HPDE6-E6E7 (cell line): ENCODE measurements around the gene CHCHD3.

Experiments
- DNase-seq: peaks from one replicate; pipeline ENCODE4 v3.0.0; 2011; ENCODE audit warnings: missing footprints; ENCODE audit errors: extremely low spot score

The CHCHD3 gene

GRCh38 chr7:132776048-132776620, 305.8 kb downstream of the CHCHD3 start:
- DNase-seq = no peak

GRCh38 chr7:132773527-132773956, 308.3 kb downstream of the CHCHD3 start:
- no peak for DNase-seq

DNA sequence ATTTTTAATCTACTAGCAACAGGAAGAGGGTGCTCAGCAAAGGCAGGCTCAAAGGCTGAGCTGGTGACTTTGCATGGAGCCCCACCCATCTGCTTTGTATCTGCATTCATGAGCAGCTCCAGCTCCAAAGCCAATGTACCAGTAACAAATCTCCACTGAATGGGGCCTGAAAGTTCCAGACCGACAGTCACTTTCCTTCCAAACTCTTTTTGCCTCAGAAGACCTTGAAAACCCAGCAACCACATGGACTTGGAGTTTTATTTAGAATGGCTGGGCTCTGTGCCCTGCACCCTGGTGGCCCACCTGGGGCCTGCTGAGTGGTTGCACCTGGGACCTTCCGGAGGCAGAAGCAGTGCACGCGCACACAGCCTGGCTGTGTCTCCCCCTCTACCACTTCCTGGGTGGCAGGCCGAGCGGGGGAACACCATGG, 310.6 kb downstream of the CHCHD3 start:
- no peak for DNase-seq

DNA sequence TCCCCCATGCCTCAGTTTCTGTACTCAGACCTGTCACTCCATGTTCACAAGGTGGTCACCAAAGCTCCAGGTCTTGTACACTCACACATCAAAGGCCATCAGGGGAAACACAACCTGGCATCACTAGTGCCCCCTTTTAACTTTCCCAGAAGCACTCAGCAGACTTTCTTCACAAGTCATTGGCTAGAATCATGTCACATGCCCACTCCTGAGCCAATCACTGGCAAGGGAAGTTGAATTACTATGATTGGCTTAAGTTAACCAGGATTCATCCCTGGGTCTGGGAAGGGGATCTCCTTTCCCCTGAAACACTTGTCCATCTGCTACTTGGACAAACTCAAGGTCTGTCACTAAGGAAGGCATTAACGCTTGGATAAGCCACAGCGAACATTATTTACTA, 311.8 kb downstream of the CHCHD3 start:
- no peak for DNase-seq

- DNase-seq = no peak
These were observed 312.6 kb downstream of the CHCHD3 start for GRCh38 chr7:132769280-132769679.

GRCh38 chr7:132768099-132768498, 313.8 kb downstream of the CHCHD3 start:
- no peak for DNase-seq

GRCh38 chr7:132767378-132767777, 314.5 kb downstream of the CHCHD3 start:
- no peak for DNase-seq

GRCh38 chr7:132766660-132767059, 315.2 kb downstream of the CHCHD3 start:
- no peak for DNase-seq

- no peak for DNase-seq
These were observed 316.0 kb downstream of the CHCHD3 start for GRCh38 chr7:132765861-132766260.

DNA sequence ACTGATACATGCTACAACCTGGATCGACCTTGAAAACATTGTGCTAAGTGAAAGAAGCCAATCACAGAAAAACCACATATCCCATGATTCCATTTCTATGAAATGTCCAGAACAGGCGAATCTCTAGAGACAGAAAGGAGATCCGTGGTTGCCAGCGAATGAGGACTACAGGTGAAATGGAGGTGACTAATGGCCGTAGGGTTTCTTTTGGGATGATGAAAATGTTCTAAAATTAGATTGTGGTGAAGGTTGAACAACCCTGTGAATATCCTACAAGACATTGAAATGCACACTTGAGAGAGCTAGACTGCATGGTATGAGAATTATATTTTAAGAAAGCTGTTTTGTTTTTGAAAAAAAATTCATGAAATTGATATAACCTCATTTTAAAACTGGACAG, 317.1 kb downstream of the CHCHD3 start:
- DNase-seq = no peak

DNA sequence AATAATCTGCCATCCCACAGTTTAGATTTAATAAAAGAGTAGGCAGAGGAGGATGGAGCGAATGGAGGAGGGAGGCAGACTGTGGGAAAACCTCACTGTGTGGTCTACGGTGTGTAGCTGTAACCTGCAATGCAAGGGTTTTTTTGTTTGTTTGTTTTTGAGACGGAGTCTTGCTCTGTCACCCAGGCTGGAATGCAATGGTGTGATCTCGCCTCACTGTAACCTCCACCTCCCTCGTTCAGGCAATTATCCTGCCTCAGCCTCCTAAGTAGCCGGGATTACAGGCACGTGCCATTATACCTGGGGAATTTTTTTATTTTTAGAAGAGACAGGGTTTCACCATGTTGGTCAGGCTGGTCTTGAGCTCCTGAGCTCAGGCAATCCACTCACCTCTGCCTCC, 321.0 kb downstream of the CHCHD3 start:
- no peak for DNase-seq

DNA sequence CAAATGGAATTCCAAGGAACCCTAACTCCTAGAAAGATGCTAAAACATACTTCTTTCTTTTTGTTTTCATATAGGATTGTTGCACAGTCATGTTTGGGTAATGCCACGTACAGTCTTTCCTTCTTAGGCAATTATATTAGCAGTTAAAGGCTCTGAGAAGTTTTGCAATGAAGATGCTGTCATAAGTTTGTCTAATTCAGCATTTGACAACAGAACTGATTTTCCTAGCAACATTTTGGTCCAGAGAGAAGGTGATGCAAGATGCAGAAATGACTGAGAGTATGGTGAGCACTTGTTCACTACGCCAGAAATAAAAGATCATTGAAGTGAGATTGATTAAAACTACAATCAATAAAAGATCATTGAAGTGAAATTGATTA, 321.7 kb downstream of the CHCHD3 start:
- DNase-seq = no peak

DNA sequence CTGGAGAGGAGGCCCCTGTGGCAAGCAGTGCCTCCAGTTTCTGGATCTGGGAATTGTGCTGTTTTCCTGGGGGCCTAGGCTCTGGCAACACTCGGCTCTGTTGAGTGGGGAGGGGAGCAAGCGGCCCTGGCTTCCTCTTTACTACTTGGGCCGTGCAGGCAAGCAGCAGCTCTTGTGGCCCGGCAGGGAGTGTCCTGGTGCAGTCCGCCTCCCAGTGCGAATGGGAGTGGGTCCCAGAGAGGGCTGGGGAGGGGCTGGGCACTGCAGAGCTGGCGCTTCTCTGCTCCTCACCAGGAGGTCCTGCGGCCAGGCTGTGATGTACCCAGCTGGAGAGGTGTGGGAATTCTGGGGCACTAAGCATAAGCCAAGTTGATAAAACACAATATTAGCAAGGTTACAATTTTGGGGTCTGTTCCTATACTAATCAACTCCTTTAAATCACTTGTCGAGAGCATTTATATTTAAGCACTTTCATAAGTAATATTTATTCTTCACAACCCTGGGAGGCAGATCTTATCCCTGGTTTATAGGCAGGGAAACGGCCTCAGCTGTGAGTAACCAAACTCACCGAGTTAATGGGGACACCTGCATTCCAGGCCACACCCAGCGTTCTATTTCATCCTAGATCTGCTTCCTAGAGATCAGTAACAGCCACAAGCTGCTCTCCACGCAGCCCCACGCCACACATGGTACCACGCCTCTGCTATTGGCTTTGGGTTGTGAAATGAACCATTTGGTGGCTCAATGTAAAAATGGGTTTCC, 322.2 kb downstream of the CHCHD3 start:
- DNase-seq = no peak

- no peak for DNase-seq
These were observed 322.9 kb downstream of the CHCHD3 start for GRCh38 chr7:132758986-132759385.

DNA sequence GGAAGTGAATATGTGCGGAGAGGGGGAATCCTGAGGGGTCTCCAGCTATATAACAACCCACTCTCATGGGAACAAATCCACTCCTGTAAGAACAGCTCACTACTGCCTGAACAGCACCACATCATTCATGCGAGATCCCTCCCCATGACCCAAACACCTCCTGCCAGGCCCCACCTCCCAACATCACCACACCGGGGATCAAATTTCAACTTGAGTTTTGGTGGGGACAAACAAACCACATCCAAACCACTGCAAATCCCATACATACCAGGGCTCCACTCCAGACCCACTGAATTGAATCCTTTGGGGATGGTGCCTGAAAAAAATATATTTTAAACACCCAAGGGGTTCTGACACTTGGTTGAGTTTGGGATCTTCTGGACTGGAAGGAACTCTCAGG, 324.1 kb downstream of the CHCHD3 start:
- no peak for DNase-seq

GRCh38 chr7:132756484-132756990, 325.4 kb downstream of the CHCHD3 start:
- DNase-seq = no peak

GRCh38 chr7:132755538-132756483, 326.1 kb downstream of the CHCHD3 start:
- DNase-seq = no peak

GRCh38 chr7:132752431-132752830, 329.5 kb downstream of the CHCHD3 start:
- no peak for DNase-seq

GRCh38 chr7:132751244-132751647, 330.6 kb downstream of the CHCHD3 start:
- DNase-seq = no peak

DNA sequence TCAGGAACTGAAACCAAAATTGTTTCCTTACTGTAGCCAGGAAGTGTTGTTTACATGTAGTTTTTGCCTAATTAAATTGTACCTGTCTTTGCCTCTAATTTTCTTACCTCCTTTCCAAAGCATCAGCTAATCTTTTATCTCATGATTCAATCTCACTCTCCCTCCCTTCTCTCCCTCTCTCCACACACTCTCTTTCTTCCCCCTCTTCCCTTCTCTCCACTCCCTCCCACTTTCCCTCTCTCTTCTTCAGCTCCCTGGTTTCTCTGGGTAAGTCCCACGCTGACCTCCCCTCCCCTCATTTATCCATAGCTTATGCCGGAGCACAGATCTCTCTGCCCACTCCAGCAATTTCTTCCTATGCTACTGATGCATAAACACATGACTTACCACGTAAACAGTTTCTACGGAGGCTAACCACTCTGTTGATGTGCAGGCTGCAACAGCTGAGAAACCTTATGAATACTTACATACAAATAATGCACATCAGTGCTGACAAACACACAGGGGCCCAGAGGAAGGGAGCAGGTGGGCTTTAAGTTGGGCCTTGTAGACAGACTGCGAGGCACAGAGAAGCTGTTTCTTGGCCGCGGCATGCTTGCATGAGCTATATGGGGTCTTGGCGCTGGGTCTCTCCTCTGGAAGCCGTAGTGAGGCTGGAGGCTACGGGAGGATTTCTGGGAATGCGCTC, 331.2 kb downstream of the CHCHD3 start:
- no peak for DNase-seq

- DNase-seq = no peak
These were observed 331.8 kb downstream of the CHCHD3 start for GRCh38 chr7:132750096-132750495.

DNA sequence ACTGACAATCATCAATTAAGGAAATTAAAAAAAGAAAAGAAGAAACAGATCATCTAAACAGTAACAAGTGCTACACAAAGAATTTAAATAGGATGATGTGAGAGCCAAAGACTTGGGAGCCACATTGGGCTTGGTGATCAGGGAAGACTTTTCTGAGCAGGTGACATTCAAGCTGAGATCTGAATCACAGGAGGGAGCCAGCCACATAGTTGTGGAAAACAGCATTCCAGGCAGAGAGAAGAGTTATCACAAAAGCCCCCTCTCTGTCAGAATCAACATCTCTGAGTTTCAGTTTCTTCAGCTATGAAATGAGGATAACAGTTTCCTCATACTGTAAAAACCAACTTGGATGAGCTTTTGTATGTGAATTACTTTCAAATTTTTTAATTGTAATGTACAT, 336.4 kb downstream of the CHCHD3 start:
- DNase-seq = no peak
